Motor neuron (in vitro differentiated cells): ENCODE results near the gene APOF. TPM values are rescaled to one million over a fixed set of nuclear protein-coding genes. Genes with fewer than 3 reads are reported as not detected.
A peak's percentile ranks its signal among the peaks of the same experiment; 100 is the strongest.

ENCODE experiments used
- ATAC-seq, 8 experiments: fragments of 200-7000 bp; cut with Tn5 transposase; replicated peaks in 6 of 8; 2 replicates each; pipeline ENCODE4 v1.8.0; 2021; ENCODE audit warnings: mild to moderate bottlenecking in 8 of 8, moderate library complexity in 8 of 8
- H3K27ac ChIP-seq, 2 donors: fragments of 250-450 bp; sonication (Bioruptor Pico); 2 replicates each; pipeline ENCODE4 v1.9.0; 2021; ENCODE audit warnings: antibody characterized with exemption in 2 of 2, mild to moderate bottlenecking in 2 of 2, moderate library complexity in 1 of 2
- H3K4me1 ChIP-seq, 2 donors: fragments of 250-450 bp; sonication (Bioruptor Pico); replicated peaks in 1 of 2; 2 replicates each; pipeline ENCODE4 v1.6.1; 2021; ENCODE audit warnings: antibody characterized with exemption in 2 of 2, mild to moderate bottlenecking in 2 of 2, moderate library complexity in 1 of 2
- H3K4me3 ChIP-seq, 5 donors: fragments of 250-450 bp; sonication (Bioruptor Pico); 2 replicates each; pipeline ENCODE4 v1.9.0; 2021; ENCODE audit warnings: antibody characterized with exemption in 5 of 5, mild to moderate bottlenecking in 5 of 5, moderate library complexity in 4 of 5
- WGBS, 10 experiments: fragments of 450-650 bp; shearing (Covaris generic); methylation state at CpG; one replicate each; pipeline ENCODE4 v1.0.0; 2022; 5-methylcytosine and 5-hydroxymethylcytosine counted together
- in situ Hi-C, 9 experiments: fragments of 400-800 bp; cut with MboI; loops; one replicate each; pipeline ENCODE4 v1.15.0; 2021; ENCODE audit warnings: low sequenced_read_pairs in 9 of 9, low pct_unique_long_range_greater_than_20kb in 2 of 9; ENCODE audit not compliant: unreplicated experiment in 9 of 9
- total RNA-seq, 8 experiments: library from RNA; unstranded; fragments of 300-600 nt; gene quantifications; 2 replicates each; pipeline versions ENCODE4 v1.2.3 to v1.2.4, GENCODE V29; 2022

APOF gene
- total RNA-seq, 8 experiments from 2014 or later, result 0.14 to 0.76 (median 0.36) TPM; not detected in 1

DNA sequence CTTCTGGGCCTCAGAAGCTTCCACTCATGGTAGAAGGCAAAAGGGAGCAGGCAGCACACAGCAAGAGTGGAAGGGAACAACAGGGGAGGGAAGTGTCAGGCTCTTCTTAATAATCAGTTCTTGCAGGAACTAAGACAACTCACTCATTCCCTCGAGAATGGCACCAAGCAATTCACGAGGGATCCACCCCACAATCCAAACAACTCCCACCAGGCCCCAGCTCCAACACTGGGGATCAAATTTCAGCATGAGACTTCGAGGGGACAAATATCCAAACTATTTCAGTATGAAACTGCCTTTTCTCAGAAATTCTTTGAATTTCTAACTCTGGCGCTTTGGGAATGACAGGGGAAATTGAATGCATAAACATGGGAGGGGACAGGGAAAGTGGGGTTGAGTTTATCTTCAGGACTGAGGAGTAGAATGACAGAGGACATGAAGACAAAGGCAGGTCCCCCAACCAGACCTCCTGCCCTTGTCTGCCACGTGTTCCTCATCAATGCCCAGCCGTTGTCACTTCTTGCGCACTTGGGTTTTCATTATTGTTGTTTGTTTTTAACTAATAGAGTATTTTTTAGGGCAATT lies 24.6 kb upstream of the APOF start:
- H3K4me1 ChIP-seq, result no peaks in the 10 kb centered on the region
- H3K27ac ChIP-seq, result no peak overlapping the region
- in situ Hi-C loops, result no loop called here
- no peak overlapping the region for H3K4me3 ChIP-seq
- ATAC-seq, result peak in 3 of 8 experiments; percentile 71 to 91 (median 87)
- 0 to 61% (median 34%) methylated on average over 3 to 7 of the region's 7 CpGs; no CpG with 5 or more reads in 1 of the 10 experiments for WGBS, 10 experiments

GRCh38 chr12:56385873-56386272 lies 23.2 kb upstream of the APOF start:
- no peak overlapping the region for H3K4me3 ChIP-seq
- no peak overlapping the region for H3K27ac ChIP-seq
- H3K4me1 ChIP-seq, result no peaks in the 10 kb centered on the region
- in situ Hi-C loops, result no loop called here
- no peak for ATAC-seq
- 60 to 100% (median 85%) methylated on average over 1 of the region's 1 CpG; no CpG with 5 or more reads in 4 of the 10 experiments for WGBS, 10 experiments

GRCh38 chr12:56382611-56383010 lies 20.0 kb upstream of the APOF start:
- peaks cover 0 to under 1% of the 10 kb centered on the region in 2 donors for H3K4me1 ChIP-seq
- no peak for ATAC-seq
- 51 to 100% (median 88%) methylated on average over 1 to 15 of the region's 16 CpGs; no CpG with 5 or more reads in 2 of the 10 experiments for WGBS, 10 experiments
- no peak overlapping the region for H3K4me3 ChIP-seq
- H3K27ac ChIP-seq, result no peak overlapping the region
- in situ Hi-C loops, result no loop called here

DNA sequence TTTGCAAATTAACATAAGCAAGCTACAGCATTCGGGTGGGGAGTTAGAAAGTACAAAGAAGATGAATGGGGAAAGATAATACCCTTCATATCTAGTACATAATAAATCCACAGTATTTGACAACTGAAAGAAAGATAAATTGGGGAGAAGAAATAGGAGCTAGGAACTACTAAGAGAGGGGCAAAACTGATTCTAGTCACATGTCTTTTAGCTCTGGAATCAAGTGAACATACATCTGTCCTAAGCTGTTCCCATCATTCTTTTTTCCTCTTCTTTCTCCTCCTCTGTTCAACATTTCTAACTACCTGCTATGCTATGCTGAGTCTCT lies 15.3 kb upstream of the APOF start:
- no peak overlapping the region for H3K4me3 ChIP-seq
- in situ Hi-C loops, result no loop called here
- no peak for ATAC-seq
- no peak overlapping the region for H3K27ac ChIP-seq
- H3K4me1 ChIP-seq, result peaks cover 0 to 4% of the 10 kb centered on the region in 2 donors
- whole genome bisulfite sequencing, 10 experiments, result 0 to 73% (median 44%) methylated on average over 1 of the region's 1 CpG; no CpG with 5 or more reads in 1 of the 10 experiments

- 52 to 89% (median 81%) methylated on average over 1 to 4 of the region's 4 CpGs for whole genome bisulfite sequencing, 10 experiments
- Histone ChIP-seq H3K4me3 (no peak overlapping the region), H3K27ac (no peak overlapping the region), H3K4me1 (peaks cover 0 to 4% of the 10 kb centered on the region in 2 donors)
- in situ Hi-C loops, result no loop called here
- ATAC-seq, result peak in 3 of 8 experiments; percentile 41 to 91 (median 73)
These were observed 14.8 kb upstream of the APOF start for GRCh38 chr12:56377310-56377988.

GRCh38 chr12:56375598-56376434 lies 13.2 kb upstream of the APOF start:
- Histone ChIP-seq H3K4me3 (no peak overlapping the region), H3K4me1 (peaks cover 0 to 4% of the 10 kb centered on the region in 2 donors), H3K27ac (no peak overlapping the region)
- in situ Hi-C loops, result no loop called here
- no peak for ATAC-seq
- WGBS, 10 experiments, result 32 to 93% (median 74%) methylated on average over 2 to 10 of the region's 11 CpGs; no CpG with 5 or more reads in 2 of the 10 experiments

DNA sequence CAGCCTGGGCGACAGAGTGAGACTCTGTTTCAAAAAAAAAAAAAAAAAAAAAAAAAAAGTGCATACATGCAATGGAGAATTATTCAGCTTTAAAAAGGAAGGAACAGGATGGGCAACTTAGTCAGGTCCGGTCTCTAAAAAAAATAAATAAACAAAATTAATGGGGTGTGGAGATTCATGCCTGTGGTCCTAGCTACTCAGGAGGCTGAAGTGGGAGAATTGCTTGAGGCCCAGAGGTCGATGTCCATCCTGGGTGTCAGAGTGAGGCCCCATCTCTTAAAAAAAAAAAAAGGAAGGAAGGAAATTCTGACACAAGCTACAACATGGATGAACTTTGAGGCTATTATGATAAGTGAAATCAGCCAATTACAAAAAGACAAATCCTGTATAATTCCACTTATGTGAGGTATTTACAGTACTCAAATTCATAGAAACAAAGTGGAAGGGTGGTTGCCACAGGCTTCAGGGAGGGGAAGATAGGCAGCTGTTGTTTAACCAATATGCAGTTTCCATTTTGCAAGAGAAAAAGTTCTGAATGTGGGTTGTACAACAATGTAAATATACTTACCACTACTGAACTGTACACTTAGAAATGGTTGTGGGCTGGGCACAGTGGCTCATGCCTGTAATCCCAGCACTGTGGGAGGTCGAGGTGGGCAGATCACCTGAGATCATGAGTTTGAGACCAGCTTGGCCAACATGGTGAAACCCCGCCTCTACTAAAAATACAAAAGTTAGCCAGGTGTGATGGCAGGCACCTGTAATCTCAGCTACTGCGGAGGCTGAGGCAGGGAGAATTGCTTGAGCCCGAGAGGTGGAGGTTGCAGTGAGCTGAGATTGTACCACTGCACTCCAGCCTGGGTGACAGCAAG lies 12.3 kb upstream of the APOF start:
- peak in 3 of 8 experiments; percentile 36 to 84 (median 69) for ATAC-seq
- 22 to 100% (median 84%) methylated on average over 1 to 5 of the region's 7 CpGs for WGBS, 10 experiments
- in situ Hi-C loops, result loop anchor here in 2 of 9 experiments (25.0 kb wide), 1 partner anchor 87 kb away; the partner anchor contains the start of genes MIP (in 2 of the 2) and SPRYD4 (in 2 of the 2)
- peaks cover 0 to 4% of the 10 kb centered on the region in 2 donors for H3K4me1 ChIP-seq
- H3K27ac ChIP-seq, result no peak overlapping the region
- H3K4me3 ChIP-seq, result no peak overlapping the region

- no peak overlapping the region for H3K4me3 ChIP-seq
- WGBS, 10 experiments, result 14 to 100% (median 100%) methylated on average over 1 of the region's 1 CpG; no CpG with 5 or more reads in 2 of the 10 experiments
- in situ Hi-C loops, result loop anchor here in 2 of 9 experiments (25.0 kb wide), 1 partner anchor 89 kb away; the partner anchor contains the start of genes MIP (in 2 of the 2) and SPRYD4 (in 2 of the 2)
- H3K27ac ChIP-seq, result no peak overlapping the region
- no peak for ATAC-seq
- peaks cover 0 to 4% of the 10 kb centered on the region in 2 donors for H3K4me1 ChIP-seq
These were observed 10.9 kb upstream of the APOF start for GRCh38 chr12:56373515-56373914.

DNA sequence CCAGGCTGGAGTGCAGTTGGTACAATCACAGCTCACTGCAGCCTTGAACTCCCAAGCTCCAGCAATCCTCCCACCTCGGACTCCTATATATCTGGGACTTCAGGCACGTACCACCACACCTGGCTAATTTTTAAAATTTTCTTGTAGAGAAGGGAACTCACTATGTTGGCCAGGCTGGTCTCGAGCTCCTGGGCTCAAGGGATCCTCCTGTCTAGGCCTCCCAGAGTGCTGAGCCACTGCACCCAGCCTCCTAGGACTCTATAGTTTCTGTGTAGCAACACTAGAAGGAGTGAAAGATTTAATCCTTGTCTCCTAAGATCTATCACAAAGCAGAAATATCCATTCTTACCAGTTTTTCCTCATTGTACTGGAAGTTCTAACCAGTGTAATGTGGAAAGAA lies 4.3 kb upstream of the APOF start:
- ATAC-seq, result no peak
- WGBS, 10 experiments, result 14 to 83% (median 59%) methylated on average over 1 to 3 of the region's 3 CpGs; no CpG with 5 or more reads in 4 of the 10 experiments
- in situ Hi-C loops, result loop anchor here in 2 of 9 experiments (25.0 kb wide), 1 partner anchor 95 kb away; the partner anchor contains the start of genes MIP (in 2 of the 2) and SPRYD4 (in 2 of the 2)
- H3K4me1 ChIP-seq, result no peaks in the 10 kb centered on the region
- no peak overlapping the region for H3K4me3 ChIP-seq
- H3K27ac ChIP-seq, result no peak overlapping the region

- in situ Hi-C loops, result loop anchor here in 2 of 9 experiments (25.0 kb wide), 1 partner anchor 101 kb away; the partner anchor contains the start of genes MIP (in 2 of the 2) and SPRYD4 (in 2 of the 2)
- Histone ChIP-seq H3K4me3 (no peak overlapping the region), H3K27ac (no peak overlapping the region), H3K4me1 (peaks cover 3 to 14% of the 10 kb centered on the region in 2 donors)
- WGBS, 10 experiments, result 20 to 100% (median 50%) methylated on average over 1 to 3 of the region's 8 CpGs; no CpG with 5 or more reads in 5 of the 10 experiments
- ATAC-seq, result no peak
These were observed 1.0 kb downstream of the APOF start for GRCh38 chr12:56361487-56362129.

GRCh38 chr12:56359851-56360767 lies 2.5 kb downstream of the APOF start, which contains the start of gene STAT2:
STAT2 (minus strand) TSS chr12:56360107; CDS start chr12:56356571, 3,536 bp downstream.
- Histone ChIP-seq H3K4me3 (peak within 1 kb of the TSS; percentile 58 to 81 (median 65)), H3K4me1 (peaks cover 3 to 14% of the 10 kb centered on the region in 2 donors), H3K27ac (peak within 1 kb of the TSS; percentile 53 to 64)
- ATAC-seq, result peak; percentile 87 to 97 (median 96)
- 0 to 1% (median 0%) methylated on average over 3 to 12 of the region's 54 CpGs; no CpG with 5 or more reads in 5 of the 10 experiments for WGBS, 10 experiments
- in situ Hi-C loops, result loop anchor here in 2 of 9 experiments (25.0 kb wide), 1 partner anchor 102 kb away; the partner anchor contains the start of genes MIP (in 2 of the 2) and SPRYD4 (in 2 of the 2)
